Sigmoid colon (tissue), 4 donors: ENCODE measurements around the gene FKTN.

ENCODE experiments used
- CTCF ChIP-seq, 4 experiments: fragments of 450-650 bp in 3 of 4; fragments of 200-600 bp in 1 of 4; IDR thresholded peaks; one replicate each; pipeline ENCODE4 v1.5.1; 2016 to 2019; ENCODE audit warnings: antibody characterized with exemption in 4 of 4, mild to moderate bottlenecking in 3 of 4, moderate library complexity in 2 of 4
- EP300 ChIP-seq, 4 donors: sonication (generic); formaldehyde crosslinking; IDR thresholded peaks; one replicate each; pipeline ENCODE4 v1.6.1; 2017; ENCODE audit warnings: antibody characterized with exemption in 4 of 4
- POLR2A ChIP-seq, 2 donors: fragments of 450-650 bp; IDR thresholded peaks; one replicate each; pipeline ENCODE4 v1.6.1; 2016; ENCODE audit warnings: antibody characterized with exemption in 2 of 2, mild to moderate bottlenecking in 2 of 2, moderate library complexity in 2 of 2
- POLR2AphosphoS5 ChIP-seq, 4 donors: sonication (generic); formaldehyde crosslinking; IDR thresholded peaks; one replicate each; pipeline ENCODE4 v1.6.1; 2017; ENCODE audit warnings: antibody characterized with exemption in 4 of 4

- TF ChIP-seq CTCF (IDR thresholded peaks at IDR 0.05) (no peak), POLR2AphosphoS5 (IDR thresholded peaks at IDR 0.05) (no peak), EP300 (IDR thresholded peaks at IDR 0.05) (no peak), POLR2A (IDR thresholded peaks at IDR 0.05) (no peak)
Observed at GRCh38 chr9:105633411-105633810, 75.5 kb downstream of the FKTN start.
